ENCODE measurements around the gene TSPAN18. TPM values are rescaled to one million over a fixed set of nuclear protein-coding genes. Genes with fewer than 3 reads are reported as not detected.

TSPAN18 gene
- total and polyA plus RNA-seq, 2 experiments from 2014 or later = 9.5 to 21.5 TPM

GRCh38 chr11:44741976-44742375 is 15.2 kb downstream of the TSPAN18 start:
- TF ChIP-seq EZH2 (IDR thresholded peaks at IDR 0.05; ENCODE audit: borderline replicate concordance) = no peak
- TF ChIP-seq CTCF (IDR thresholded peaks at IDR 0.05; ENCODE audit: poor library complexity) = no peak
- no peak for TF ChIP-seq EZH2phosphoT487 (IDR thresholded peaks at IDR 0.05; ENCODE audit: low read depth, severe bottlenecking, unreplicated experiment)
- 84% methylated on average over 4 of the region's 4 CpGs for WGBS (ENCODE audit: low lambda C conversion rate, missing lambda C conversion rate)
- no peak overlapping the region for H3K4me2 ChIP-seq

GRCh38 chr11:44742508-44743246 is 15.9 kb downstream of the TSPAN18 start:
- Histone ChIP-seq H3K9me3 (ENCODE audit: low read depth) (no peaks in the 10 kb centered on the region), H3K4me1 (ENCODE audit: insufficient read depth) (peaks cover 8% of the 10 kb centered on the region), H3K79me2 (peaks cover 23% of the 10 kb centered on the region), H3K4me3 (no peak overlapping the region), H3K27me3 (no peaks in the 10 kb centered on the region), H3K9me2 (replicated peaks; ENCODE audit: insufficient read depth) (no peaks in the 10 kb centered on the region), H2AFZ (no peak overlapping the region), H3K27ac (peak overlapping the region; percentile 51), H4K20me1 (ENCODE audit: insufficient read depth, poor library complexity, severe bottlenecking) (no peaks in the 10 kb centered on the region), H3K4me2 (no peak overlapping the region), H3K36me3 (replicated peaks; ENCODE audit: insufficient read depth, low read depth) (no peaks in the 10 kb centered on the region)
- WGBS (ENCODE audit: low lambda C conversion rate, missing lambda C conversion rate) = 85% methylated on average over 11 of the region's 11 CpGs
- TF ChIP-seq CTCF (IDR thresholded peaks at IDR 0.05; ENCODE audit: poor library complexity) (no peak), EZH2phosphoT487 (IDR thresholded peaks at IDR 0.05; ENCODE audit: low read depth, severe bottlenecking, unreplicated experiment) (no peak), EZH2 (IDR thresholded peaks at IDR 0.05; ENCODE audit: borderline replicate concordance) (no peak)
- DNase-seq (ENCODE audit: low spot score) = no peak

More at GRCh38 chr11:44741976-44742375, 15.2 kb downstream of the TSPAN18 start:
- Histone ChIP-seq H3K9me2 (replicated peaks; ENCODE audit: insufficient read depth) (no peaks in the 10 kb centered on the region), H3K4me3 (no peak overlapping the region), H2AFZ (no peak overlapping the region), H3K79me2 (peaks cover 28% of the 10 kb centered on the region), H3K9me3 (ENCODE audit: low read depth) (no peaks in the 10 kb centered on the region), H3K27me3 (no peaks in the 10 kb centered on the region), H3K4me1 (ENCODE audit: insufficient read depth) (peaks cover 7% of the 10 kb centered on the region), H3K36me3 (replicated peaks; ENCODE audit: insufficient read depth, low read depth) (no peaks in the 10 kb centered on the region), H4K20me1 (ENCODE audit: insufficient read depth, poor library complexity, severe bottlenecking) (peaks cover 1% of the 10 kb centered on the region), H3K27ac (no peak overlapping the region)
- DNase-seq (ENCODE audit: low spot score) = no peak

GRCh38 chr11:44743326-44743725 is 16.6 kb downstream of the TSPAN18 start:
- H3K36me3 ChIP-seq (replicated peaks; ENCODE audit: insufficient read depth, low read depth) = no peaks in the 10 kb centered on the region
- H3K4me3 ChIP-seq = no peak overlapping the region
- no peaks in the 10 kb centered on the region for H3K9me3 ChIP-seq (ENCODE audit: low read depth)
- H3K4me1 ChIP-seq (ENCODE audit: insufficient read depth) = peaks cover 10% of the 10 kb centered on the region
- no peak overlapping the region for H2AFZ ChIP-seq
- H3K27me3 ChIP-seq = no peaks in the 10 kb centered on the region
- H3K9me2 ChIP-seq (replicated peaks; ENCODE audit: insufficient read depth) = no peaks in the 10 kb centered on the region
- DNase-seq (ENCODE audit: low spot score) = no peak
- TF ChIP-seq CTCF (IDR thresholded peaks at IDR 0.05; ENCODE audit: poor library complexity) = no peak
- TF ChIP-seq EZH2phosphoT487 (IDR thresholded peaks at IDR 0.05; ENCODE audit: low read depth, severe bottlenecking, unreplicated experiment) = no peak
- no peak for TF ChIP-seq EZH2 (IDR thresholded peaks at IDR 0.05; ENCODE audit: borderline replicate concordance)
- H3K4me2 ChIP-seq = no peak overlapping the region
- peak overlapping the region; percentile 51 for H3K27ac ChIP-seq
- H3K79me2 ChIP-seq = peaks cover 21% of the 10 kb centered on the region
- 88% methylated on average over 12 of the region's 12 CpGs for WGBS (ENCODE audit: low lambda C conversion rate, missing lambda C conversion rate)
- no peaks in the 10 kb centered on the region for H4K20me1 ChIP-seq (ENCODE audit: insufficient read depth, poor library complexity, severe bottlenecking)
